HepG2 (cell line): ENCODE results near the gene CCDC170. TPM values are rescaled to one million over a fixed set of nuclear protein-coding genes. Genes with fewer than 3 reads are reported as not detected.
A peak's percentile ranks its signal among the peaks of the same experiment; 100 is the strongest.

Source experiments
- ATAD3A ChIP-seq: sonication (generic); formaldehyde crosslinking; IDR thresholded peaks from 2 replicates; pipeline ENCODE4 v1.4.0; 2020; ENCODE audit warnings: missing genetic modification reagents
- DNMT3B ChIP-seq: conservative IDR thresholded peaks from 2 replicates; pipeline ENCODE4 v1.6.1; 2016; ENCODE audit warnings: missing biosample characterization, control low read depth
- EED ChIP-seq: sonication (generic); formaldehyde crosslinking; IDR thresholded peaks from 2 replicates; pipeline ENCODE4 v1.5.0; 2020; ENCODE audit warnings: mild to moderate bottlenecking, missing genetic modification reagents
- GABPB1 ChIP-seq: IDR thresholded peaks from 2 replicates; pipeline ENCODE4 v1.6.1; 2016; ENCODE audit warnings: mild to moderate bottlenecking, missing genetic modification reagents, moderate library complexity, missing compliant biosample characterization
- IKZF1 ChIP-seq: fragments of 450-650 bp; IDR thresholded peaks from 2 replicates; pipeline ENCODE4 v1.7.1; 2016
- IRF2 ChIP-seq: IDR thresholded peaks from 2 replicates; pipeline ENCODE4 v1.6.1; 2018; ENCODE audit warnings: missing genetic modification reagents, missing compliant biosample characterization
- MED1 ChIP-seq: sonication (generic); formaldehyde crosslinking; IDR thresholded peaks from 2 replicates; pipeline ENCODE4 v1.4.0; 2020; ENCODE audit warnings: missing genetic modification reagents
- MED8 ChIP-seq: sonication (generic); formaldehyde crosslinking; IDR thresholded peaks from 2 replicates; pipeline ENCODE4 v1.8.1; 2023; ENCODE audit warnings: mild to moderate bottlenecking, missing genetic modification reagents; ENCODE audit not compliant: insufficient replicate concordance
- MEIS2 ChIP-seq: sonication (generic); formaldehyde crosslinking; IDR thresholded peaks from 2 replicates; pipeline ENCODE4 v1.9.0; 2021; ENCODE audit warnings: mild to moderate bottlenecking, missing genetic modification reagents
- MYNN ChIP-seq: sonication (generic); formaldehyde crosslinking; IDR thresholded peaks from 2 replicates; pipeline ENCODE4 v1.4.0; 2020; ENCODE audit warnings: mild to moderate bottlenecking, low read depth, missing genetic modification reagents
- NFATC3 ChIP-seq: sonication (generic); formaldehyde crosslinking; IDR thresholded peaks from 2 replicates; pipeline ENCODE4 v1.5.1; 2020; ENCODE audit warnings: mild to moderate bottlenecking, missing genetic modification reagents
- POLR2A ChIP-seq, 2 experiments: IDR thresholded peaks; 2 replicates each; pipeline ENCODE4 v1.6.1; 2011; ENCODE audit warnings: low read depth in 2 of 2, low read length in 2 of 2, mild to moderate bottlenecking in 1 of 2, moderate library complexity in 1 of 2; ENCODE audit not compliant: insufficient read depth in 1 of 2
- RFX1 ChIP-seq: fragments of 450-650 bp; IDR thresholded peaks from 2 replicates; pipeline ENCODE4 v1.6.1; 2017
- SIN3A ChIP-seq: IDR thresholded peaks from 2 replicates; pipeline ENCODE4 v1.6.1; 2011; ENCODE audit warnings: low read depth, mild to moderate bottlenecking, control low read depth, low read length, borderline replicate concordance
- ZBTB21 ChIP-seq: sonication (generic); formaldehyde crosslinking; IDR thresholded peaks from 2 replicates; pipeline ENCODE4 v1.4.0; 2020; ENCODE audit warnings: missing genetic modification reagents
- ZFP36L1 ChIP-seq: sonication (generic); formaldehyde crosslinking; IDR thresholded peaks from 2 replicates; pipeline ENCODE4 v1.8.0; 2022; ENCODE audit warnings: mild to moderate bottlenecking, missing genetic modification reagents, moderate library complexity
- ZNF17 ChIP-seq: sonication (generic); formaldehyde crosslinking; IDR thresholded peaks from 2 replicates; pipeline ENCODE4 v1.5.0; 2020; ENCODE audit warnings: mild to moderate bottlenecking, missing genetic modification reagents
- ZNF333 ChIP-seq: sonication (generic); formaldehyde crosslinking; IDR thresholded peaks from 2 replicates; pipeline ENCODE4 v1.4.0; 2020; ENCODE audit warnings: mild to moderate bottlenecking, missing genetic modification reagents, borderline replicate concordance
- ZNF354B ChIP-seq: sonication (generic); formaldehyde crosslinking; IDR thresholded peaks from 2 replicates; pipeline ENCODE4 v1.8.0; 2022; ENCODE audit warnings: mild to moderate bottlenecking, missing genetic modification reagents
- ZNF383 ChIP-seq: sonication (generic); formaldehyde crosslinking; IDR thresholded peaks from 2 replicates; pipeline ENCODE4 v1.4.0; 2020; ENCODE audit warnings: missing genetic modification reagents, mild to moderate bottlenecking, borderline replicate concordance
- ZNF441 ChIP-seq: sonication (generic); formaldehyde crosslinking; IDR thresholded peaks from 2 replicates; pipeline ENCODE4 v1.7.0; 2021; ENCODE audit warnings: missing genetic modification reagents, borderline replicate concordance
- ZNF567 ChIP-seq: sonication (generic); formaldehyde crosslinking; IDR thresholded peaks from 2 replicates; pipeline ENCODE4 v1.8.1; 2023; ENCODE audit warnings: mild to moderate bottlenecking, missing genetic modification reagents, borderline replicate concordance
- ZNF619 ChIP-seq: sonication (generic); formaldehyde crosslinking; IDR thresholded peaks from 2 replicates; pipeline ENCODE4 v1.4.0; 2020; ENCODE audit warnings: mild to moderate bottlenecking, missing genetic modification reagents
- ZNF670 ChIP-seq: sonication (generic); formaldehyde crosslinking; IDR thresholded peaks from 2 replicates; pipeline ENCODE4 v1.8.0; 2022; ENCODE audit warnings: mild to moderate bottlenecking, missing genetic modification reagents, borderline replicate concordance
- ZNF788 ChIP-seq: sonication (generic); formaldehyde crosslinking; IDR thresholded peaks from 2 replicates; pipeline ENCODE4 v1.5.0; 2020; ENCODE audit warnings: mild to moderate bottlenecking, missing genetic modification reagents, borderline replicate concordance
- polyA plus RNA-seq, 8 experiments: library from polyadenylated mRNA; depleted of rRNA in 3 of 8; stranded (reverse) in 7 of 8; unstranded in 1 of 8; fragments of >200 nt; fragmentation: Illumina TruSeq in 4 of 8; extraction: Trizol in 4 of 8; gene quantifications; 2 replicates each; pipeline versions ENCODE4 v1.2.1 to v1.2.3, GENCODE V29; 2011 to 2016; ENCODE audit warnings: low read depth in 4 of 8, missing spikeins in 1 of 8, mixed read lengths in 1 of 8; ENCODE audit not compliant: insufficient read depth in 1 of 8
- total RNA-seq, 5 experiments: library from RNA; depleted of rRNA; stranded (reverse); fragments of >200 nt; fragmentation: Illumina TruSeq; extraction: Trizol; gene quantifications; 2 replicates each; pipeline ENCODE4 v1.2.3, GENCODE V29; 2016; ENCODE audit warnings: low read depth in 1 of 5
- TF ChIP-seq, protein P1 (sequence below): fragments of 450-650 bp; IDR thresholded peaks from 2 replicates; pipeline ENCODE4 v1.6.1; 2016
- TF ChIP-seq, protein P2 (sequence below): IDR thresholded peaks from 2 replicates; pipeline ENCODE4 v1.6.1; 2016

CCDC170 gene
- total and polyA plus RNA-seq, 2 of the 13 experiments (the other 11 are each of a cell fraction or from before 2014, with no cell fraction given): 0.90 to 5.1 TPM

- TF ChIP-seq, protein P1, sequence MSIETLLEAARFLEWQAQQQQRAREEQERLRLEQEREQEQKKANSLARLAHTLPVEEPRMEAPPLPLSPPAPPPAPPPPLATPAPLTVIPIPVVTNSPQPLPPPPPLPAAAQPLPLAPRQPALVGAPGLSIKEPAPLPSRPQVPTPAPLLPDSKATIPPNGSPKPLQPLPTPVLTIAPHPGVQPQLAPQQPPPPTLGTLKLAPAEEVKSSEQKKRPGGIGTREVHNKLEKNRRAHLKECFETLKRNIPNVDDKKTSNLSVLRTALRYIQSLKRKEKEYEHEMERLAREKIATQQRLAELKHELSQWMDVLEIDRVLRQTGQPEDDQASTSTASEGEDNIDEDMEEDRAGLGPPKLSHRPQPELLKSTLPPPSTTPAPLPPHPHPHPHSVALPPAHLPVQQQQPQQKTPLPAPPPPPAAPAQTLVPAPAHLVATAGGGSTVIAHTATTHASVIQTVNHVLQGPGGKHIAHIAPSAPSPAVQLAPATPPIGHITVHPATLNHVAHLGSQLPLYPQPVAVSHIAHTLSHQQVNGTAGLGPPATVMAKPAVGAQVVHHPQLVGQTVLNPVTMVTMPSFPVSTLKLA: no peak
- TF ChIP-seq ZNF383 (CRISPR knock-in tag) (no peak), ZNF567 (no peak), GABPB1 (CRISPR knock-in tag) (no peak), ZNF788 (CRISPR knock-in tag) (no peak), ZNF670 (CRISPR knock-in tag) (no peak), ZNF441 (CRISPR knock-in tag) (no peak), ZNF333 (CRISPR knock-in tag) (no peak), NFATC3 (CRISPR knock-in tag) (no peak), ZNF354B (CRISPR knock-in tag) (no peak), POLR2A (IDR thresholded peaks at IDR 0.05; ENCODE audit: insufficient read depth in 1 of 2, low read depth in 2 of 2, low read length in 2 of 2) (no peak), MED8 (CRISPR knock-in tag) (no peak), ZFP36L1 (CRISPR knock-in tag) (no peak), ATAD3A (no peak), SIN3A (no peak), EED (CRISPR knock-in tag) (no peak), MED1 (CRISPR knock-in tag) (peak; percentile 10; the same call in 1 of the 2 replicates), ZBTB21 (CRISPR knock-in tag) (no peak), MYNN (CRISPR knock-in tag) (no peak), MEIS2 (CRISPR knock-in tag) (0 out of 2 replicates have a peak, but pooled peaks have one; percentile 66), ZNF619 (no peak), IKZF1 (no peak), IRF2 (no peak; the same call in 1 of the 2 replicates), DNMT3B (CRISPR knock-in tag) (no peak), ZNF17 (CRISPR knock-in tag) (no peak), RFX1 (no peak)
- TF ChIP-seq, protein P2, sequence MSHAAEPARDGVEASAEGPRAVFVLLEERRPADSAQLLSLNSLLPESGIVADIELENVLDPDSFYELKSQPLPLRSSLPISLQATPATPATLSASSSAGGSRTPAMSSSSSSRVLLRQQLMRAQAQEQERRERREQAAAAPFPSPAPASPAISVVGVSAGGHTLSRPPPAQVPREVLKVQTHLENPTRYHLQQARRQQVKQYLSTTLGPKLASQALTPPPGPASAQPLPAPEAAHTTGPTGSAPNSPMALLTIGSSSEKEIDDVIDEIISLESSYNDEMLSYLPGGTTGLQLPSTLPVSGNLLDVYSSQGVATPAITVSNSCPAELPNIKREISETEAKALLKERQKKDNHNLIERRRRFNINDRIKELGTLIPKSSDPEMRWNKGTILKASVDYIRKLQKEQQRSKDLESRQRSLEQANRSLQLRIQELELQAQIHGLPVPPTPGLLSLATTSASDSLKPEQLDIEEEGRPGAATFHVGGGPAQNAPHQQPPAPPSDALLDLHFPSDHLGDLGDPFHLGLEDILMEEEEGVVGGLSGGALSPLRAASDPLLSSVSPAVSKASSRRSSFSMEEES (CRISPR knock-in tag): no peak
These were observed 535 bp upstream of the CCDC170 start (continued) for GRCh38 chr6:151493161-151493803.
